ENCODE measurements around the gene CRTAP.
"Not testable (repeated sequence)": the region's sequence is repeated elsewhere in the genome, so short reads cannot be mapped to it uniquely, and the experiment has no call there.

- not testable (repeated sequence) for TF ChIP-seq CTCF, POLR2AphosphoS5, POLR2A (IDR thresholded peaks at IDR 0.05)
Observed at GRCh38 chr3:33106854-33107253, 7.0 kb upstream of the CRTAP start.
